Memory B cell (primary cell): Measurements from ENCODE around the gene ROR2.
A peak's percentile ranks its signal among the peaks of the same experiment; 100 is the strongest.
"Not testable (repeated sequence)": the region's sequence is repeated elsewhere in the genome, so short reads cannot be mapped to it uniquely, and the experiment has no call there.

Source experiments
- ATAC-seq: fragments of 150-1000 bp; cut with Tn5 transposase; 2 replicates; pipeline ENCODE4 v1.10.0; 2021; ENCODE audit warnings: low read depth, mild to moderate bottlenecking, moderate library complexity
- DNase-seq, 2 donors: peaks; one replicate each; pipeline ENCODE4 v3.0.0; 2022; ENCODE audit warnings: low spot score in 2 of 2
- H3K27ac Mint-ChIP-seq: one replicate; pipeline ENCODE4 v1.8.0; 2022; ENCODE audit warnings: mild to moderate bottlenecking, moderate library complexity, mixed read lengths
- H3K27me3 Mint-ChIP-seq: one replicate; pipeline ENCODE4 v1.8.0; 2022; ENCODE audit warnings: mixed read lengths
- H3K36me3 Mint-ChIP-seq: one replicate; pipeline ENCODE4 v1.8.0; 2022; ENCODE audit warnings: mild to moderate bottlenecking, mixed read lengths
- H3K4me1 Mint-ChIP-seq: one replicate; pipeline ENCODE4 v1.8.0; 2022; ENCODE audit warnings: mixed read lengths
- H3K4me3 Mint-ChIP-seq: one replicate; pipeline ENCODE4 v1.8.0; 2022; ENCODE audit warnings: mild to moderate bottlenecking, moderate library complexity, mixed read lengths
- H3K9me3 Mint-ChIP-seq: one replicate; pipeline ENCODE4 v1.8.0; 2022; ENCODE audit warnings: mixed read lengths

Gene ROR2

DNA sequence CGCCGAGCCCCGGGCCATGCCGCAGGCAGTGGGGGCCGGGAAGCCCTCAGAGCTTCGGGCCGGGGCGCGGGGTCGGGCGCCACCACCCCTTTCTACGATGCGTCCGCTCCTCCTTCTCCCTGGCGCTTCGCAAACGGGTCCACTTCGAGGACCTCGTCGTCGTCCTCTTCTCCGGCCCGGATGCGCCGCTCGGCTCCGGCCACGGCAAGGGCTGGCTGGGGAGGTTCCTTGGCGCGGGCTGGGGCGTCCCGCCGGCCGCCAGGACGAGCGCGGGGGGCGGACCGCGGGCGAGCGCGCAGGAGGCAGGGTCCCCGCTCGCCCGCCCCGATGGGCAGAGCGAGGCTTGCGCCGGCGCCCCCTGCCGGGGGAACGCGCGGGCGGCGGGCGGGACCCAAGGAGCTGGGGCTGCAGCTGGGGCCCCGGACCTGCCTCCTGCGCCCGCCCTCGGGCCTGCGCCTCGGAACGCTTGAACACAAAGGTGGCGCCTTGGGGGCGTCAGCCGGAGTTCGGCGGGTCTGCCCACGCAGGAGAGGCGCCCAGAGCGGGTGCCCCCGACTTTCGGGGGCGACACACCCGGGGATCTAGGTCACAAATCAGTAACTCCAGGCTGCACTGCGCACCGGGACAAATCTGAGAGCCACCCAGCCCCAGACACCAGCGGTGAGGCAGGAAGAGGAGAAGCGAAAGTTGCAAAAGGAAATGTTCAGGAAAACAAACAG, at the start of gene ROR2:
ROR2 (minus strand) TSS at position 283 of the 719 bp plus-strand sequence.
- peaks cover 32% of the 10 kb centered on the region for H3K27me3 Mint-ChIP-seq
- H3K4me3 Mint-ChIP-seq, result peak within 1 kb of the TSS; percentile 50
- H3K27ac Mint-ChIP-seq, result no peak within 1 kb of the TSS
- ATAC-seq, result peak; percentile 73
- peak; percentile 15 to 44 for DNase-seq
- H3K4me1 Mint-ChIP-seq, result peaks cover 5% of the 10 kb centered on the region
- H3K36me3 Mint-ChIP-seq, result peaks cover 2% of the 10 kb centered on the region
- peaks cover 3% of the 10 kb centered on the region for H3K9me3 Mint-ChIP-seq

DNA sequence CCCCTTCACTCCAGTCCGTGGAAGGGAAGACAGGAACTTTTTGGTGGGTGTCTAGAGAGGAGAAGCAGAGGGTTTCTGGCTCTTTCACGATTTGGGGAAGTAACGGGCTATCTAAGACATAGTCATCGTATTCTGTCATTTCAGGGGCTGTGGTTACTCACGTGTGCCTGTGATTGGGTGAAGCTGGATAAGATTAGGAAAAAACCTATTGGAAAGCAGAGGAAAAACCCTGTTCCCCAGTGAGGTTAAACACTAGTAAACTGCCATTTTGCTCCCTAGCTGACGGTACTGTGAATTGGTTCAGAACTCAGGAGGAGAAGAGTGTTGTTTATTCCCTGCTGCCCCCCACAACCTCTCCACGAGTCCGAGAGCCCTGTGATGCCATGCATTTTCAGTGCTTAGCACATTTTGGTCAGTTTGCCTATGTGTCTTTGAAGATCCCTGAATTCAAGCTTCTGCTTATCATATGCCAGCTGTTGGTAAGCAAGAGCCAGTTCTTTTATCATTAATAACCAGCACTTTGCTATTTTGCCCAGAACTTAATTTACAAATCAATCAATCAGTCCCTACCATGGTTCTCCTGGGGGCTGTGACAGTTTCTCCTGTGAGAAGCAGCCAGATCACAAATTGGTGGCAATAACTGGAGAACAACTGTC, 45.1 kb upstream of the ROR2 start:
- H3K36me3 Mint-ChIP-seq, result no peaks in the 10 kb centered on the region
- H3K4me1 Mint-ChIP-seq, result peaks cover 2% of the 10 kb centered on the region
- DNase-seq (no peak), ATAC-seq (no peak)
- no peaks in the 10 kb centered on the region for H3K9me3 Mint-ChIP-seq
- H3K27ac Mint-ChIP-seq, result no peak overlapping the region
- H3K4me3 Mint-ChIP-seq, result no peak overlapping the region
- peaks cover 7% of the 10 kb centered on the region for H3K27me3 Mint-ChIP-seq

DNA sequence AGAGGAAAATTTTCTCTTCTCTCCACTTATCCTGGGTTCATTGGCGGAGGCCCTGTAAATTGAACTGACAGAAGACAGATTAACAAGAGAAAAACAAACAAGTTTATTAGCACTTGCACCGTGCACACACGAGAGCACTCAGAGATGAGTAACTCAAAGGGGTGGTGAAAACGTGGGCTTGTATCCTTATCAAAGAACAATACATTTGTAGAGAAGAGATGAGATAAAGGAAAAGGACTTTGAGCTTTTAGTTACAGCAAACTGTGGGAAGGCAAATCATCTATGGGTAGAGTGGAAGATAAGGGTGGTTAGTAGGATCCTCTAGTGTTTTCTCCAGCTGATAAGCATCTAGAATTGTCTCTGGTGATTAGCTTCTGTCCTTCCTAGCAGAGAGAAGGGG, 44.4 kb upstream of the ROR2 start:
- Mint-ChIP-seq H3K4me3 (no peak overlapping the region), H3K27ac (no peak overlapping the region), H3K36me3 (no peaks in the 10 kb centered on the region), H3K9me3 (no peaks in the 10 kb centered on the region), H3K4me1 (peaks cover 2% of the 10 kb centered on the region), H3K27me3 (peaks cover 7% of the 10 kb centered on the region)
- DNase-seq (no peak), ATAC-seq (no peak)

DNA sequence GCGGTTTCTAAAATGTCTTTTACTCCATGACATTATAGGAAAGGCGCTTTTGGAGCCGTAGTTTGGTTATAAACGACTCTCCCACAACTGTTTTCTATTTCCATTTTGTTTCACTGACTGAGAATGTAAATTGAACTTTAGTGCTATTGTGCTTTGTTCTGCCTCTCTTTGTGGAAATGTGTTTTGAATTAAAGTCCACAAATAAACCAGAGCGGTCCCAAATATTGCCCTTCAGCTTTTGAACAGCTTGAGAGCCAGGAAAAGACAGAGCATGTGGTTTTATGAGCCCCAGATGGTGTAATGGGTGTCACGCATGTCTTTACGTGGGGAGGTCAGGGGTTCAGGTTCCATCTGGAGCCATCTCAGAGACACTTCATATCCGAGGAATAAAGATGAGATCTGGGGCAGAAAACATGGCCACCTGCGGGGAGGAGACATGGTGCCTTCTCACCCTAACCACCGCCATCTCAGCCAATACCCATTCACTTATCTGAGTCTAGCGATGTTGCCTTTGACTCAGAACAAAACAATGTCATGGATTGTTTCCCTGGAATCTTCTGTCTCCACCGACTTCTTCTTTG, 42.5 kb upstream of the ROR2 start:
- ATAC-seq, result no peak
- Mint-ChIP-seq H3K36me3 (no peaks in the 10 kb centered on the region), H3K27me3 (peaks cover 7% of the 10 kb centered on the region), H3K4me1 (peaks cover 2% of the 10 kb centered on the region), H3K4me3 (no peak overlapping the region), H3K27ac (no peak overlapping the region), H3K9me3 (no peaks in the 10 kb centered on the region)
- no peak for DNase-seq

DNA sequence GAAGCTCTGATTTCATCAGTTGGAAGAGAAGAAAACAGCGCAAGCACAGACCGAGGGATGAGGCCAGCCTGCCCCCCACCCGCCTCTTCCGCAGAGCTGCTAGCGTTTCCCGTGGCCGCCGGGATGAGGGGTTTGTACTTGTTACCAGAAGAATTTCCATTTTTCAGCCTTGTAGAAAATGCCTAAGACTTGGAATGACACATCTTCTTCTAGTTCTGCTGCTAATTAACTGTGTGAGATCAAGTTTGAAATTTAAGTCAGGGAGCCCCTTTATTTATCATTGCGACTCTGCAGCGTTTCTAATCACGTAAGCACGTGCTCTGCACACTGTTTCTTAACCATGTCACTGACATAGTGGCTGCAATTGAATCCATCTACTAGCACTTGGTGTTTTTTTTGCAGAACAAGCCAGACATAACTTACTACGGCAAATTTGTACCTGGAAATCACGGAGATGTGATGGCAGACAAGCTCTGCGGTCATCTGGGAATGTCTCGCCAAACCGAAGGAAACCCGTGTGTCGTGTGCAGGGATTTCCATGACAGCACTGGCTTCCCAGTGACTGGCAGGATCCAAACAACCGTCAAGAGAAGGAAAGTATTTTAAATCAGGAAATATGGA, 41.8 kb upstream of the ROR2 start:
- ATAC-seq, result no peak
- H3K27me3 Mint-ChIP-seq, result peaks cover 7% of the 10 kb centered on the region
- H3K36me3 Mint-ChIP-seq, result no peaks in the 10 kb centered on the region
- H3K27ac Mint-ChIP-seq, result no peak overlapping the region
- no peak for DNase-seq
- H3K4me1 Mint-ChIP-seq, result peaks cover 2% of the 10 kb centered on the region
- H3K4me3 Mint-ChIP-seq, result no peak overlapping the region
- H3K9me3 Mint-ChIP-seq, result no peaks in the 10 kb centered on the region

DNA sequence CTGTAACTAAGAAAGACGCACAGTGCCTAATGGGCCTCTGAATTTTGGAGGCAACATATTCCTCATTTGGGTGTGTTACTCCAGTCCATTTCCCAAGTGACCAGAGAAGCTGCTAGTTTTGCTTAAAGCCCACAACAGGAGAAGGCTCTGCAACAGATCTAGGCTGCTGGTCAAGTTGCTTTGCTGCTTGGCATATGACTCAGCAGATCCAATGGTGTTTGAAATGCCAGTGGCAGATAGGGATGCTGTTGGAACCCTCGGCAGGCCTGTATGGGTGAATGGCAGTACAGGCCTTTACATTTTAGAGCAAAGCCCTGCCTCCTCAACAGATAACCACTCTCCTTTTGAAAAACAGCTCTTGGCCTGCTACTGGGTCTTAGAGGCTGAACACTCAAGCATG, 36.2 kb upstream of the ROR2 start:
- Mint-ChIP-seq H3K36me3 (no peaks in the 10 kb centered on the region), H3K27me3 (peaks cover 2% of the 10 kb centered on the region)

DNA sequence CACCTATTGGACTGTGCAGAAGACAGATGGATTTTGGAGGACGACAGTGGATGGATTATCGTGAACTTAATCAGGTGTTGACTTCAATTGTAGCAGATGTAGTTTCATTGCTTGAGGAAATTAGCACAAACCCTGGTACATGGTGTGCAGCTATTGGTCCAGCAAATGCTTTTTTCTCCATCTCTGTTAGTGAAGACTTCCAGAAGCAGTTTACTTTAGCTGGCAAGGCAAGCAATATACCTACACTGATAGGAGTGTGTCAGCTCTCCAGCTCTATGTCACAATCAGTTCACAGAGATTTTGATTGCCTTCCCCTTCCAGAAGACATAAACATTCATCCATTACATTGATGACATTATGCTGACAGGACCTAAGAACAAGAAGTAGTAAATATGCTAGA, 35.7 kb upstream of the ROR2 start:
- no peak for DNase-seq
- Mint-ChIP-seq H3K4me1 (no peaks in the 10 kb centered on the region), H3K36me3 (no peaks in the 10 kb centered on the region), H3K27me3 (peaks cover 2% of the 10 kb centered on the region), H3K9me3 (no peaks in the 10 kb centered on the region), H3K27ac (no peak overlapping the region), H3K4me3 (no peak overlapping the region)
- ATAC-seq, result no peak

More for the DNA sequence above, 36.2 kb upstream of the ROR2 start:
- Mint-ChIP-seq H3K27ac (no peak overlapping the region), H3K4me3 (no peak overlapping the region), H3K4me1 (no peaks in the 10 kb centered on the region), H3K9me3 (no peaks in the 10 kb centered on the region)
- no peak for ATAC-seq
- no peak for DNase-seq

DNA sequence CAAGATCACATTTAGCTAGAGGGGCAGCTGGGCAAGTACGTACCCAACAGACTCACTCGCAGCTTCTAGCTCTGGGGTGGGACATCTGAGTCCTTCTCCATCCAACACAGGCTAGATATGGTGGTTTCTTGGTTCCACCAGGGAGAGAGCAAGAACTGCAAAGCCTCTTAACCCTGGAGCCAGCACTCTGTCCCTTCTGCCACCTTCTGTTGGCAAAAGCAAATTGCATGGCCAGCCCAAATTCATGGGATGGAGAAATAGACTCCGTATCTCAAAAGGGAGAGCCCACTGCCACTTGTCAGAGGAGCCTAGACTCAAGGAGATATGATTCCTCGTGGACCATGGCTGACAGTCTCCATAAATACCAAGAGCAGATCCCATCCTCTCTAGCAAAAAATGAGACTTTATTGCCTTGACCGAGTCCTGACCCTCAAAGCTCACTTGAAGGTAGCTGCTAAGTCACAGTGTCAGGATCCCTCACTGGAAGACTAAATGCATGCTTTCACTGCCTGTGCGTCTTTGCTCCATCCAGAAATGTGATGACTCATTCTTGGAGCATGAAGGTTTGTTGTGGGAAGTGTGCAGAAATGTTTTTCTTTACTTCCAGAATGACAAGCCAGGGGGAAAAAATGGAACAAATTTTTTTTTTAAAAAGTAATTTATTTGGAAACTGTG, 28.8 kb upstream of the ROR2 start:
- ATAC-seq (no peak), DNase-seq (no peak)
- Mint-ChIP-seq H3K4me1 (no peaks in the 10 kb centered on the region), H3K4me3 (no peak overlapping the region), H3K27me3 (peaks cover under 1% of the 10 kb centered on the region), H3K9me3 (peaks cover 3% of the 10 kb centered on the region), H3K27ac (no peak overlapping the region), H3K36me3 (no peaks in the 10 kb centered on the region)

DNA sequence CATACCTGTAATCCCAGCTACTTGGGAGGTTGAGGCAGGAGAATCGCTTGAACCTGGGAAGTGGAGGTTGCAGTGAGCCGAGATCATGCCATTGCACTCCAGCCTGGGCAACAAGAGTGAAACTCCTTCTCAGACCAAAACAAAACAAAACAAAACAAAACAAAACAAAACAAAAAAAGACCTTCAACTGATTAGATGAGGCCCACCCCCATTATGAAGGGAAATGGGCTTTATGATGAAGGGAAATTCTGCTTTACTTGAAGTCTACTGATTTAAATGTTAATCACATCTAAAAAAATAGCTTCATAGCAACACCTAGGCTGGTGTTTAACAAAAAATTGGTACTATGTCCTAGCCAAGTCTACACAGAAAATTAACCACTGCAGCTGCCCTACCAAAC, 25.2 kb upstream of the ROR2 start:
- H3K27ac Mint-ChIP-seq, H3K4me3 Mint-ChIP-seq, H3K4me1 Mint-ChIP-seq, DNase-seq, ATAC-seq, H3K36me3 Mint-ChIP-seq, H3K27me3 Mint-ChIP-seq, H3K9me3 Mint-ChIP-seq: not testable (repeated sequence)

DNA sequence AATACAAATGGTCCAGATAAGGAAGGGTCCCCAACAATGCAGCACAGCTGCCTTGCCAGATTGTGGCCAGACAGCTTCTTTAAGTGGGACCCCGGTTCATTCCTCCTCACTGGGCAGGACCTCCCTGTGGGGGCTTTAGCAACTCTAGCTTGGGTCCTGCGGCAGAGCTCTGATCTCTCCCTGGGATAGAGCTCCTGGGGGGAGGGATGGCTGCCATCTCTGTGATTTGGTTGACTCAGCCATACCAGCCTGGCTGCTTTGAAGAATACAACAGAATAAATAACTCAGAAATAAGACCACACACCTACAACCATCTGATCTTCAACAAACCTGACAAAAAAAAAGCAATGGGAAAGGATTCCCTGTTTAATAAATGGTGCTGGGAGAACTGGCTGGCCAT, 22.7 kb upstream of the ROR2 start:
- no peak overlapping the region for H3K4me3 Mint-ChIP-seq
- no peak for DNase-seq
- no peak for ATAC-seq
- peaks cover 5% of the 10 kb centered on the region for H3K27me3 Mint-ChIP-seq
- H3K4me1 Mint-ChIP-seq, result no peaks in the 10 kb centered on the region
- H3K9me3 Mint-ChIP-seq, result no peaks in the 10 kb centered on the region
- H3K27ac Mint-ChIP-seq, result no peak overlapping the region
- H3K36me3 Mint-ChIP-seq, result no peaks in the 10 kb centered on the region

DNA sequence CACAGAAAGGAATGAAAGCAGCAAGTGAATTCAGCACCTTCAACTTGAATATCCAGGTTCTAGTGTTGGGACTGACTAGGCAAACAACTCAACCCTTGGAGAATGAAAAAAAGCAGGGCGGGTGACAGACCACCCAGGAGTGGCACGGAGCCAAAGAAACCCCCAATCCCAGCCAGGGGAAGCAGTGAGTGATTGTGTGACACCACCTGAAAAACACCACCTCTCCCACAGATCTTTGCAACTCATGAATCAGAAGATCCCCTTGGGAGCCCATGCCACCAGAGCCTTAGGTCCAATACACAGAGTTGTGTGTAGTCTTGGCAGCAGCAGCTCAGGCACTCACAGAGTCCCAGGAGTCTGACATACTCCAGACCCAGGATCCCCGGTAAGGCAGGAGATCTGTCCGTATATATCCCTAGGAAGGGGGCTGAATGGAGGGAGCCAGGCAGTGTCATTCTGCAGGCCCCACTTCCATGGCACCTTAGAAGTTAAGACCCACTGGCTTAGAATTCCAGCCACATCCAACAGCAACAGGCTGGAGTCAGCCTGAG, 22.1 kb upstream of the ROR2 start:
- no peaks in the 10 kb centered on the region for H3K36me3 Mint-ChIP-seq
- H3K27me3 Mint-ChIP-seq, result peaks cover 5% of the 10 kb centered on the region
- no peak overlapping the region for H3K4me3 Mint-ChIP-seq
- DNase-seq, result no peak
- H3K27ac Mint-ChIP-seq, result no peak overlapping the region
- ATAC-seq, result no peak
- no peaks in the 10 kb centered on the region for H3K4me1 Mint-ChIP-seq
- H3K9me3 Mint-ChIP-seq, result no peaks in the 10 kb centered on the region

DNA sequence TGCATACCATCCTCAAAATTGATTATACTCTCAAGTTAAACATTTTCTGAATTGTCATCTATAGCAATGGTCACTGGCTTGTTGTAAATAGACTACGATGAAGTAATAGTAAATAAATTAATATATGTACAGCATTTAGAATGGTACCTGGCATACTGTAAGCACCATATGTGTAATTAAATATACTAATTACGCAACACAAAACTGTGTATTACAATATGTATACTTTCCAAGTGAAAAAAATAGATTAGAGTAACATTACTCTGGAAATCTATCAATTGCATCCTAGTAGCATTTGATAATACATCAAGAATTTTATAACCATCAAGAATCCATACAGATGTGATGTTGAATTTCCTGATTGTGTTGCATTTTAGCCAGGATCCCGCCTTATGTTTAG, 17.2 kb upstream of the ROR2 start:
- H3K4me1 Mint-ChIP-seq, result no peaks in the 10 kb centered on the region
- no peak overlapping the region for H3K27ac Mint-ChIP-seq
- no peaks in the 10 kb centered on the region for H3K36me3 Mint-ChIP-seq
- DNase-seq (no peak), ATAC-seq (no peak)
- H3K27me3 Mint-ChIP-seq, result peaks cover 19% of the 10 kb centered on the region
- no peak overlapping the region for H3K4me3 Mint-ChIP-seq
- H3K9me3 Mint-ChIP-seq, result no peaks in the 10 kb centered on the region

DNA sequence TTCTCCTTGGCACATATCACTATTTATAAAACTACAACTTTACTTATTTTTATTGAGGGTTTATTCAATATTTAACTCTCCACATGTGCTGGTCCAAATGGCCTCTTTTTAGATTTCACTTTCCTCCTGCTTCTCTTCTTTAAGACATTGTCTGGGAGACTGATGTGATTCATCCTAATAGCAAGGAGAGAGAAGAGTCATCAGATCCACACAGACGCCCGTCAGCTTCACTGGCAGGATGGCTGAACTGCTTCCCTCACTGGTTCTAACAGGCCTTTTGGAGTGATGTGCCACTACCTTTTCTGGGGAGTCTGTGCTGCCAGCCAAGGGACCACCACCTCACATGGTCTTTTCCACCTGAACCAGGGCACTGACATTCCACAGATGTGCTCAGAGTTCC, 16.5 kb upstream of the ROR2 start:
- Mint-ChIP-seq H3K4me3 (no peak overlapping the region), H3K27ac (no peak overlapping the region), H3K36me3 (no peaks in the 10 kb centered on the region), H3K9me3 (no peaks in the 10 kb centered on the region), H3K4me1 (no peaks in the 10 kb centered on the region), H3K27me3 (peaks cover 19% of the 10 kb centered on the region)
- DNase-seq, result no peak
- no peak for ATAC-seq
